ENCODE results near the gene SLC16A12. TPM values are rescaled to one million over a fixed set of nuclear protein-coding genes. Genes with fewer than 3 reads are reported as not detected.

SLC16A12 gene
- total RNA-seq, 4 donors from 2014 or later = 25.4 to 137 (median 35.3) TPM

GRCh38 chr10:89518108-89518507 lies 17.3 kb downstream of the SLC16A12 start:
- DNase-seq = peak; percentile 80 to 83
- TF ChIP-seq CTCF (IDR thresholded peaks at IDR 0.05) (no peak), POLR2A (IDR thresholded peaks at IDR 0.05) (peak in 1 of 2 donors; percentile 64)
- H3K27ac ChIP-seq = peak overlapping the region; percentile 75 to 89 (median 83)
- no peaks in the 10 kb centered on the region for H3K36me3 ChIP-seq
- 25 to 43% methylated on average over 3 of the region's 3 CpGs for WGBS, 2 donors
- intact Hi-C loops (cut with DNase I) = no loop called here
- no peaks in the 10 kb centered on the region for H3K27me3 ChIP-seq
- no peaks in the 10 kb centered on the region for H3K9me3 ChIP-seq
- peaks cover 65 to 83% of the 10 kb centered on the region in 2 donors for H3K4me1 ChIP-seq
- H3K4me3 ChIP-seq (replicated peaks in 1 of 3) = no peak overlapping the region

GRCh38 chr10:89516149-89516832 lies 19.1 kb downstream of the SLC16A12 start:
- no peaks in the 10 kb centered on the region for H3K27me3 ChIP-seq
- intact Hi-C loops (cut with DNase I) = no loop called here
- 46 to 58% methylated on average over 7 of the region's 7 CpGs for WGBS, 2 donors
- no peak overlapping the region for H3K4me3 ChIP-seq (replicated peaks in 1 of 3)
- TF ChIP-seq CTCF (IDR thresholded peaks at IDR 0.05) (no peak), POLR2A (IDR thresholded peaks at IDR 0.05) (no peak)
- H3K9me3 ChIP-seq = no peaks in the 10 kb centered on the region
- no peaks in the 10 kb centered on the region for H3K36me3 ChIP-seq
- peak; percentile 40 to 57 for DNase-seq
- H3K4me1 ChIP-seq = peaks cover 54 to 66% of the 10 kb centered on the region in 2 donors
- peak overlapping the region; percentile 66 to 89 (median 83) for H3K27ac ChIP-seq

- TF ChIP-seq CTCF (IDR thresholded peaks at IDR 0.05) = no peak
- TF ChIP-seq POLR2A (IDR thresholded peaks at IDR 0.05) = no peak
- no peaks in the 10 kb centered on the region for H3K27me3 ChIP-seq
- H3K4me3 ChIP-seq (replicated peaks in 1 of 3) = no peak overlapping the region
- DNase-seq = peak; percentile 49 to 50
- intact Hi-C loops (cut with DNase I) = no loop called here
- peak overlapping the region; percentile 66 to 89 (median 83) for H3K27ac ChIP-seq
- no peaks in the 10 kb centered on the region for H3K9me3 ChIP-seq
- H3K36me3 ChIP-seq = no peaks in the 10 kb centered on the region
- peaks cover 44 to 56% of the 10 kb centered on the region in 2 donors for H3K4me1 ChIP-seq
- WGBS, 2 donors = 51 to 55% methylated on average over 8 of the region's 8 CpGs
Measured at GRCh38 chr10:89515031-89515841, 20.2 kb downstream of the SLC16A12 start.

GRCh38 chr10:89513206-89513605 lies 22.2 kb downstream of the SLC16A12 start:
- Histone ChIP-seq H3K4me3 (replicated peaks in 1 of 3) (no peak overlapping the region), H3K27ac (no peak overlapping the region), H3K27me3 (no peaks in the 10 kb centered on the region), H3K36me3 (no peaks in the 10 kb centered on the region), H3K4me1 (peaks cover 27 to 36% of the 10 kb centered on the region in 2 donors), H3K9me3 (no peaks in the 10 kb centered on the region)
- TF ChIP-seq CTCF (IDR thresholded peaks at IDR 0.05) = no peak
- no peak for TF ChIP-seq POLR2A (IDR thresholded peaks at IDR 0.05)
- intact Hi-C loops (cut with DNase I) = no loop called here
- no peak for DNase-seq
- 90 to 97% methylated on average over 1 of the region's 1 CpG for WGBS, 2 donors
